ENCODE results near the gene CDCA4. TPM values are rescaled to one million over a fixed set of nuclear protein-coding genes. Genes with fewer than 3 reads are reported as not detected.

The CDCA4 gene
- total and polyA plus RNA-seq, 9 donors: 15.6 to 28.0 (median 22.3) TPM

- H3K9me3 ChIP-seq (replicated peaks; ENCODE audit: control insufficient read depth, low read depth, low read length): no peaks in the 10 kb centered on the region
- H3K4me1 ChIP-seq (ENCODE audit: control insufficient read depth, insufficient read depth, low read length): peaks cover 16% of the 10 kb centered on the region
- DNase-seq: no peak
- 79% methylated on average over 17 of the region's 21 CpGs for WGBS (ENCODE audit: insufficient coverage)
- no peak overlapping the region for H3K27ac ChIP-seq (ENCODE audit: low read length)
- no peak overlapping the region for H3K4me3 ChIP-seq (ENCODE audit: low read length)
- no peaks in the 10 kb centered on the region for H3K27me3 ChIP-seq (ENCODE audit: control insufficient read depth, insufficient read depth, low read length)
- H3K36me3 ChIP-seq (ENCODE audit: control insufficient read depth, insufficient read depth, low read length): peaks cover 32% of the 10 kb centered on the region
Measured at GRCh38 chr14:105006831-105007592, 13.9 kb downstream of the CDCA4 start.

GRCh38 chr14:105005929-105006830 is 14.7 kb downstream of the CDCA4 start:
- Histone ChIP-seq H3K4me3 (ENCODE audit: low read length) (no peak overlapping the region), H3K36me3 (ENCODE audit: control insufficient read depth, insufficient read depth, low read length) (peaks cover 26% of the 10 kb centered on the region), H3K27me3 (ENCODE audit: control insufficient read depth, insufficient read depth, low read length) (no peaks in the 10 kb centered on the region), H3K9me3 (replicated peaks; ENCODE audit: control insufficient read depth, low read depth, low read length) (no peaks in the 10 kb centered on the region), H3K4me1 (ENCODE audit: control insufficient read depth, insufficient read depth, low read length) (peaks cover 10% of the 10 kb centered on the region), H3K27ac (ENCODE audit: low read length) (no peak overlapping the region)
- no peak for DNase-seq
- WGBS (ENCODE audit: insufficient coverage): 78% methylated on average over 16 of the region's 21 CpGs

- no peaks in the 10 kb centered on the region for H3K9me3 ChIP-seq (replicated peaks; ENCODE audit: control insufficient read depth, low read depth, low read length)
- H3K27ac ChIP-seq (ENCODE audit: low read length): no peak overlapping the region
- peaks cover 10% of the 10 kb centered on the region for H3K4me1 ChIP-seq (ENCODE audit: control insufficient read depth, insufficient read depth, low read length)
- 77% methylated on average over 16 of the region's 20 CpGs for WGBS (ENCODE audit: insufficient coverage)
- no peaks in the 10 kb centered on the region for H3K27me3 ChIP-seq (ENCODE audit: control insufficient read depth, insufficient read depth, low read length)
- peaks cover 20% of the 10 kb centered on the region for H3K36me3 ChIP-seq (ENCODE audit: control insufficient read depth, insufficient read depth, low read length)
- no peak for DNase-seq
- no peak overlapping the region for H3K4me3 ChIP-seq (ENCODE audit: low read length)
Measured at GRCh38 chr14:105005329-105005928, 15.5 kb downstream of the CDCA4 start.

GRCh38 chr14:104999361-104999760 is 21.5 kb downstream of the CDCA4 start:
- DNase-seq: no peak
- H3K4me3 ChIP-seq (ENCODE audit: low read length): no peak overlapping the region

GRCh38 chr14:104998801-104999200 is 22.1 kb downstream of the CDCA4 start:
- Histone ChIP-seq H3K4me3 (ENCODE audit: low read length) (no peak overlapping the region), H3K36me3 (ENCODE audit: control insufficient read depth, insufficient read depth, low read length) (peaks cover 12% of the 10 kb centered on the region), H3K9me3 (replicated peaks; ENCODE audit: control insufficient read depth, low read depth, low read length) (peaks cover 4% of the 10 kb centered on the region), H3K27me3 (ENCODE audit: control insufficient read depth, insufficient read depth, low read length) (no peaks in the 10 kb centered on the region), H3K27ac (ENCODE audit: low read length) (peak overlapping the region; percentile 18), H3K4me1 (ENCODE audit: control insufficient read depth, insufficient read depth, low read length) (peaks cover 42% of the 10 kb centered on the region)
- 89% methylated on average over 5 of the region's 5 CpGs for WGBS (ENCODE audit: insufficient coverage)
- peak; percentile 42 for DNase-seq

More at GRCh38 chr14:104999361-104999760, 21.5 kb downstream of the CDCA4 start:
- 75% methylated on average over 3 of the region's 3 CpGs for WGBS (ENCODE audit: insufficient coverage)
- H3K36me3 ChIP-seq (ENCODE audit: control insufficient read depth, insufficient read depth, low read length): peaks cover 12% of the 10 kb centered on the region
- H3K27me3 ChIP-seq (ENCODE audit: control insufficient read depth, insufficient read depth, low read length): no peaks in the 10 kb centered on the region
- H3K9me3 ChIP-seq (replicated peaks; ENCODE audit: control insufficient read depth, low read depth, low read length): peaks cover 4% of the 10 kb centered on the region
- peak overlapping the region; percentile 18 for H3K27ac ChIP-seq (ENCODE audit: low read length)
- H3K4me1 ChIP-seq (ENCODE audit: control insufficient read depth, insufficient read depth, low read length): peaks cover 42% of the 10 kb centered on the region

- H3K27me3 ChIP-seq (ENCODE audit: control insufficient read depth, insufficient read depth, low read length): no peaks in the 10 kb centered on the region
- peaks cover 4% of the 10 kb centered on the region for H3K9me3 ChIP-seq (replicated peaks; ENCODE audit: control insufficient read depth, low read depth, low read length)
- peaks cover 17% of the 10 kb centered on the region for H3K36me3 ChIP-seq (ENCODE audit: control insufficient read depth, insufficient read depth, low read length)
- DNase-seq: no peak
- WGBS (ENCODE audit: insufficient coverage): 82% methylated on average over 11 of the region's 13 CpGs
- H3K4me1 ChIP-seq (ENCODE audit: control insufficient read depth, insufficient read depth, low read length): peaks cover 52% of the 10 kb centered on the region
- H3K4me3 ChIP-seq (ENCODE audit: low read length): no peak overlapping the region
- H3K27ac ChIP-seq (ENCODE audit: low read length): no peak overlapping the region
Measured at GRCh38 chr14:104996483-104996882, 24.4 kb downstream of the CDCA4 start.

GRCh38 chr14:104996032-104996431 is 24.9 kb downstream of the CDCA4 start:
- Histone ChIP-seq H3K4me3 (ENCODE audit: low read length) (no peak overlapping the region), H3K4me1 (ENCODE audit: control insufficient read depth, insufficient read depth, low read length) (peaks cover 52% of the 10 kb centered on the region), H3K9me3 (replicated peaks; ENCODE audit: control insufficient read depth, low read depth, low read length) (peaks cover 4% of the 10 kb centered on the region), H3K36me3 (ENCODE audit: control insufficient read depth, insufficient read depth, low read length) (peaks cover 21% of the 10 kb centered on the region), H3K27ac (ENCODE audit: low read length) (no peak overlapping the region), H3K27me3 (ENCODE audit: control insufficient read depth, insufficient read depth, low read length) (no peaks in the 10 kb centered on the region)
- no peak for DNase-seq
- WGBS (ENCODE audit: insufficient coverage): 84% methylated on average over 4 of the region's 5 CpGs

- Histone ChIP-seq H3K4me1 (ENCODE audit: control insufficient read depth, insufficient read depth, low read length) (peaks cover 52% of the 10 kb centered on the region), H3K27ac (ENCODE audit: low read length) (peak overlapping the region; percentile 75)
Measured at GRCh38 chr14:104994978-104995377, 25.9 kb downstream of the CDCA4 start.

GRCh38 chr14:104993808-104994591 is 26.9 kb downstream of the CDCA4 start:
- Histone ChIP-seq H3K4me3 (ENCODE audit: low read length) (no peak overlapping the region), H3K9me3 (replicated peaks; ENCODE audit: control insufficient read depth, low read depth, low read length) (no peaks in the 10 kb centered on the region), H3K27me3 (ENCODE audit: control insufficient read depth, insufficient read depth, low read length) (no peaks in the 10 kb centered on the region), H3K36me3 (ENCODE audit: control insufficient read depth, insufficient read depth, low read length) (peaks cover 24% of the 10 kb centered on the region), H3K27ac (ENCODE audit: low read length) (peak overlapping the region; percentile 75), H3K4me1 (ENCODE audit: control insufficient read depth, insufficient read depth, low read length) (peaks cover 47% of the 10 kb centered on the region)
- WGBS (ENCODE audit: insufficient coverage): 66% methylated on average over 21 of the region's 22 CpGs
- peak; percentile 70 for DNase-seq

More at GRCh38 chr14:104994978-104995377, 25.9 kb downstream of the CDCA4 start:
- H3K27me3 ChIP-seq (ENCODE audit: control insufficient read depth, insufficient read depth, low read length): no peaks in the 10 kb centered on the region
- H3K9me3 ChIP-seq (replicated peaks; ENCODE audit: control insufficient read depth, low read depth, low read length): peaks cover 4% of the 10 kb centered on the region
- no peak overlapping the region for H3K4me3 ChIP-seq (ENCODE audit: low read length)
- WGBS (ENCODE audit: insufficient coverage): 76% methylated on average over 6 of the region's 6 CpGs
- DNase-seq: peak; percentile 62
- H3K36me3 ChIP-seq (ENCODE audit: control insufficient read depth, insufficient read depth, low read length): peaks cover 23% of the 10 kb centered on the region
